Measurements from ENCODE around the gene OTOG. TPM values are rescaled to one million over a fixed set of nuclear protein-coding genes. Genes with fewer than 3 reads are reported as not detected.

OTOG gene
- total RNA-seq, 1 experiment from 2014 or later = not detected

GRCh38 chr11:17590463-17590862 is 43.4 kb downstream of the OTOG start:
- no peaks in the 10 kb centered on the region for H3F3A ChIP-seq (ENCODE audit: insufficient read depth, low read depth)
- no peak for TF ChIP-seq EZH2 (IDR thresholded peaks at IDR 0.05; ENCODE audit: low read depth)
- TF ChIP-seq, protein P1, sequence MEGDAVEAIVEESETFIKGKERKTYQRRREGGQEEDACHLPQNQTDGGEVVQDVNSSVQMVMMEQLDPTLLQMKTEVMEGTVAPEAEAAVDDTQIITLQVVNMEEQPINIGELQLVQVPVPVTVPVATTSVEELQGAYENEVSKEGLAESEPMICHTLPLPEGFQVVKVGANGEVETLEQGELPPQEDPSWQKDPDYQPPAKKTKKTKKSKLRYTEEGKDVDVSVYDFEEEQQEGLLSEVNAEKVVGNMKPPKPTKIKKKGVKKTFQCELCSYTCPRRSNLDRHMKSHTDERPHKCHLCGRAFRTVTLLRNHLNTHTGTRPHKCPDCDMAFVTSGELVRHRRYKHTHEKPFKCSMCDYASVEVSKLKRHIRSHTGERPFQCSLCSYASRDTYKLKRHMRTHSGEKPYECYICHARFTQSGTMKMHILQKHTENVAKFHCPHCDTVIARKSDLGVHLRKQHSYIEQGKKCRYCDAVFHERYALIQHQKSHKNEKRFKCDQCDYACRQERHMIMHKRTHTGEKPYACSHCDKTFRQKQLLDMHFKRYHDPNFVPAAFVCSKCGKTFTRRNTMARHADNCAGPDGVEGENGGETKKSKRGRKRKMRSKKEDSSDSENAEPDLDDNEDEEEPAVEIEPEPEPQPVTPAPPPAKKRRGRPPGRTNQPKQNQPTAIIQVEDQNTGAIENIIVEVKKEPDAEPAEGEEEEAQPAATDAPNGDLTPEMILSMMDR (conservative IDR thresholded peaks at IDR 0.05) = no peak
- no TSS peak for BruUV-seq (replicated peaks)
- POLR2A ChIA-PET (ENCODE audit: unreplicated experiment) = no interaction called here
- DNase-seq = no peak
- intact Hi-C loops (cut with micrococcal nuclease; ENCODE audit: unreplicated experiment) = loop anchor here (10.0 kb wide), 1 partner anchor 524 kb away; no protein-coding TSS in a partner anchor
- no peaks in the 10 kb centered on the region for H3K9me3 ChIP-seq (ENCODE audit: insufficient read depth, low read depth)
- no peaks in the 10 kb centered on the region for H3K36me3 ChIP-seq (ENCODE audit: low read depth)
- H3K9me2 ChIP-seq (ENCODE audit: insufficient read depth) = no peaks in the 10 kb centered on the region
- H3K4me2 ChIP-seq = no peak overlapping the region
- no peak overlapping the region for H3K4me3 ChIP-seq
- CTCF ChIA-PET = no interaction called here
- H3K79me2 ChIP-seq (ENCODE audit: low read depth) = no peaks in the 10 kb centered on the region
- H3K27ac ChIP-seq = no peak overlapping the region
- H3K27me3 ChIP-seq (ENCODE audit: insufficient read depth, low read depth) = peaks cover 86% of the 10 kb centered on the region
- no peaks in the 10 kb centered on the region for H3K4me1 ChIP-seq (replicated peaks; ENCODE audit: insufficient read depth)
- H4K20me1 ChIP-seq (ENCODE audit: insufficient read depth) = no peaks in the 10 kb centered on the region
- no peak overlapping the region for H2AFZ ChIP-seq

GRCh38 chr11:17591293-17591692 is 44.2 kb downstream of the OTOG start:
- H3K27me3 ChIP-seq (ENCODE audit: insufficient read depth, low read depth) = peaks cover 86% of the 10 kb centered on the region
- H3K79me2 ChIP-seq (ENCODE audit: low read depth) = no peaks in the 10 kb centered on the region
- H3K4me1 ChIP-seq (replicated peaks; ENCODE audit: insufficient read depth) = no peaks in the 10 kb centered on the region
- no peaks in the 10 kb centered on the region for H3K9me3 ChIP-seq (ENCODE audit: insufficient read depth, low read depth)
- H3K36me3 ChIP-seq (ENCODE audit: low read depth) = no peaks in the 10 kb centered on the region
- H3K4me3 ChIP-seq = no peak overlapping the region
- no peaks in the 10 kb centered on the region for H3K9me2 ChIP-seq (ENCODE audit: insufficient read depth)
- BruUV-seq (replicated peaks) = no TSS peak
- no peak overlapping the region for H3K27ac ChIP-seq
- no peaks in the 10 kb centered on the region for H3F3A ChIP-seq (ENCODE audit: insufficient read depth, low read depth)
- CTCF ChIA-PET = no interaction called here
- no peaks in the 10 kb centered on the region for H4K20me1 ChIP-seq (ENCODE audit: insufficient read depth)
- H3K4me2 ChIP-seq = no peak overlapping the region
- no peak for DNase-seq
- POLR2A ChIA-PET (ENCODE audit: unreplicated experiment) = no interaction called here
- no peak for TF ChIP-seq EZH2 (IDR thresholded peaks at IDR 0.05; ENCODE audit: low read depth)
- TF ChIP-seq, protein P1 (conservative IDR thresholded peaks at IDR 0.05) = no peak
- H2AFZ ChIP-seq = no peak overlapping the region
- intact Hi-C loops (cut with micrococcal nuclease; ENCODE audit: unreplicated experiment) = loop anchor here (10.0 kb wide), 1 partner anchor 524 kb away; no protein-coding TSS in a partner anchor

GRCh38 chr11:17593466-17594245 is 46.6 kb downstream of the OTOG start:
- Histone ChIP-seq H4K20me1 (ENCODE audit: insufficient read depth) (no peaks in the 10 kb centered on the region; the same call in 1 of the 2 replicates), H2AFZ (no peak overlapping the region), H3K79me2 (ENCODE audit: low read depth) (no peaks in the 10 kb centered on the region), H3K9me2 (ENCODE audit: insufficient read depth) (no peaks in the 10 kb centered on the region), H3K27ac (no peak overlapping the region), H3K9me3 (ENCODE audit: insufficient read depth, low read depth) (no peaks in the 10 kb centered on the region), H3K4me1 (replicated peaks; ENCODE audit: insufficient read depth) (no peaks in the 10 kb centered on the region), H3K4me2 (no peak overlapping the region), H3F3A (ENCODE audit: insufficient read depth, low read depth) (no peaks in the 10 kb centered on the region), H3K4me3 (no peak overlapping the region), H3K27me3 (ENCODE audit: insufficient read depth, low read depth) (peaks cover 72% of the 10 kb centered on the region), H3K36me3 (ENCODE audit: low read depth) (no peaks in the 10 kb centered on the region)
- intact Hi-C loops (cut with micrococcal nuclease; ENCODE audit: unreplicated experiment) = loop anchor here (10.0 kb wide), 1 partner anchor 521 kb away; no protein-coding TSS in a partner anchor
- CTCF ChIA-PET = no interaction called here
- BruUV-seq (replicated peaks) = no TSS peak
- DNase-seq = no peak
- no peak for TF ChIP-seq EZH2 (IDR thresholded peaks at IDR 0.05; ENCODE audit: low read depth)
- TF ChIP-seq, protein P1 (conservative IDR thresholded peaks at IDR 0.05) = no peak
- POLR2A ChIA-PET (ENCODE audit: unreplicated experiment) = no interaction called here
